ENCODE measurements around the gene LZTR1. TPM values are rescaled to one million over a fixed set of nuclear protein-coding genes. Genes with fewer than 3 reads are reported as not detected.
"Not testable (repeated sequence)": the region's sequence is repeated elsewhere in the genome, so short reads cannot be mapped to it uniquely, and the experiment has no call there.

Gene LZTR1
- total RNA-seq, 4 donors from 2014 or later = 40.2 to 90.5 (median 59.3) TPM

- peaks cover 15% of the 10 kb centered on the region for H3K27me3 ChIP-seq
- H3K27ac ChIP-seq = no peak overlapping the region
- H3K9me3 ChIP-seq = no peaks in the 10 kb centered on the region
- no peak for DNase-seq
- no peak overlapping the region for H3K4me3 ChIP-seq
- peaks cover 9 to 27% (median 21%) of the 10 kb centered on the region in 4 donors for H3K4me1 ChIP-seq
- TF ChIP-seq POLR2AphosphoS5 (IDR thresholded peaks at IDR 0.05) = no peak
- TF ChIP-seq, protein P1, sequence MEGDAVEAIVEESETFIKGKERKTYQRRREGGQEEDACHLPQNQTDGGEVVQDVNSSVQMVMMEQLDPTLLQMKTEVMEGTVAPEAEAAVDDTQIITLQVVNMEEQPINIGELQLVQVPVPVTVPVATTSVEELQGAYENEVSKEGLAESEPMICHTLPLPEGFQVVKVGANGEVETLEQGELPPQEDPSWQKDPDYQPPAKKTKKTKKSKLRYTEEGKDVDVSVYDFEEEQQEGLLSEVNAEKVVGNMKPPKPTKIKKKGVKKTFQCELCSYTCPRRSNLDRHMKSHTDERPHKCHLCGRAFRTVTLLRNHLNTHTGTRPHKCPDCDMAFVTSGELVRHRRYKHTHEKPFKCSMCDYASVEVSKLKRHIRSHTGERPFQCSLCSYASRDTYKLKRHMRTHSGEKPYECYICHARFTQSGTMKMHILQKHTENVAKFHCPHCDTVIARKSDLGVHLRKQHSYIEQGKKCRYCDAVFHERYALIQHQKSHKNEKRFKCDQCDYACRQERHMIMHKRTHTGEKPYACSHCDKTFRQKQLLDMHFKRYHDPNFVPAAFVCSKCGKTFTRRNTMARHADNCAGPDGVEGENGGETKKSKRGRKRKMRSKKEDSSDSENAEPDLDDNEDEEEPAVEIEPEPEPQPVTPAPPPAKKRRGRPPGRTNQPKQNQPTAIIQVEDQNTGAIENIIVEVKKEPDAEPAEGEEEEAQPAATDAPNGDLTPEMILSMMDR (IDR thresholded peaks at IDR 0.05) = no peak
- TF ChIP-seq EP300 (IDR thresholded peaks at IDR 0.05; ENCODE audit: low read depth) = no peak
- TF ChIP-seq POLR2A (IDR thresholded peaks at IDR 0.05) = no peak
- in situ Hi-C loops (cut with MboI; ENCODE audit: low pct_ligation_motif_present in 1 of 4, low pct_unique_long_range_greater_than_20kb in 1 of 4, low sequenced_read_pairs in 3 of 4) (no loop called here), intact Hi-C loops (cut with DNase I; ENCODE audit: low total_unique reads) (no loop called here)
- WGBS, 2 donors (ENCODE audit: low coverage in 1 of 2) = 87 to 92% methylated on average over 5 to 14 of the region's 14 CpGs
- H3K36me3 ChIP-seq = no peaks in the 10 kb centered on the region
Observed at GRCh38 chr22:21047035-21047661, 65.1 kb downstream of the LZTR1 start.

DNA sequence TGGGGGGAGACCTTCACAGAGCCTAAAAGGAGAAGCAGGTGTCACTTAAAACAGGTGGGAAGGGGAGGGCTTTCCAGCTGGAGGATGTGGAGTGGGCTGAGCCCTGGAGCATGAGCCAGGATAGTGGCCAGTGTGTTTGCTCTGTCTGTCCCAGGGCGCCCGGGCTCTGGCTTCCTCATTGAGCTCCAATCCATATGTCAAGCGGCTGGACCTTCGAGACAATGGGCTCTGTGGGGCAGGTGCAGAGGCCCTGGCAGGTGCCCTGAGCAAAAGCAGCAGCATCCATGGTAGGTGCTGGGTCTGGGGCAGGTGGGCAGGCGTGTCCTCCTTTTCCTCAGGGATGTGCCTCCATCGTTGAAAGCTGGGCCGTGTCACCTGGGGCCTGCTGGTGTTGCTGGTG lies 65.6 kb downstream of the LZTR1 start:
- peaks cover 9 to 27% (median 21%) of the 10 kb centered on the region in 4 donors for H3K4me1 ChIP-seq
- no peak for DNase-seq
- no peaks in the 10 kb centered on the region for H3K9me3 ChIP-seq
- intact Hi-C loops (cut with DNase I; ENCODE audit: low total_unique reads) = no loop called here
- no peaks in the 10 kb centered on the region for H3K36me3 ChIP-seq
- in situ Hi-C loops (cut with MboI; ENCODE audit: low pct_ligation_motif_present in 1 of 4, low pct_unique_long_range_greater_than_20kb in 1 of 4, low sequenced_read_pairs in 3 of 4) = no loop called here
- 58% methylated on average over 7 of the region's 7 CpGs; no CpG with 5 or more reads in 1 of the 2 donors for WGBS, 2 donors (ENCODE audit: low coverage in 1 of 2)
- H3K27me3 ChIP-seq = peaks cover 15% of the 10 kb centered on the region
- TF ChIP-seq POLR2AphosphoS5 (IDR thresholded peaks at IDR 0.05) (no peak), POLR2A (IDR thresholded peaks at IDR 0.05) (no peak), EP300 (IDR thresholded peaks at IDR 0.05; ENCODE audit: low read depth) (no peak)
- TF ChIP-seq, protein P1 (IDR thresholded peaks at IDR 0.05) = no peak
- no peak overlapping the region for H3K27ac ChIP-seq
- H3K4me3 ChIP-seq = no peak overlapping the region

DNA sequence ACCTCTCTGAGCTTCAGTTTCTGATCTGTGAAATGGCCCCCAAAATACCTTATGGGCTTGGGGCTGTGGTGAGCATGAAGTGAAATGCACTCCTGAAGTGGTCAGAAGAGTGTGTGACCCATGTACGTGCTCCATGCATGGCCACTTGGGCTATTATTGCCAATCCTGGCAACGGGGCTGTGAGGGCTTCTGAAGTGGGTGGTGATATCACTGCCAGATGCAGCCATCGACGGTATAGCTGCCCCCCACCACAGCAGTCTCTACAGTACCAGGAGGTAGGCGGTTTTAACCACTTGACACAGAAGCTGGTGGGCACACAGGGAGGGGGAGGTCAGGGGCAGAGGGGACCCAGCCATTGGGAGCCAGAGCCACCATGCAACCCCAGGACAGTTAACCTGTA lies 66.4 kb downstream of the LZTR1 start:
- peaks cover 9 to 26% (median 21%) of the 10 kb centered on the region in 4 donors for H3K4me1 ChIP-seq
- H3K27me3 ChIP-seq = peaks cover 15% of the 10 kb centered on the region
- H3K9me3 ChIP-seq; intact Hi-C loops (cut with DNase I; ENCODE audit: low total_unique reads); H3K4me3 ChIP-seq; H3K36me3 ChIP-seq; H3K27ac ChIP-seq; DNase-seq; in situ Hi-C loops (cut with MboI; ENCODE audit: low pct_ligation_motif_present in 1 of 4, low pct_unique_long_range_greater_than_20kb in 1 of 4, low sequenced_read_pairs in 3 of 4): not testable (repeated sequence)
- WGBS, 2 donors (ENCODE audit: low coverage in 1 of 2) = 74% methylated on average over 5 of the region's 5 CpGs; no CpG with 5 or more reads in 1 of the 2 donors

Small RNA genes lying within 50 kb of the gene (small RNA-seq; reads per million reads assigned to genes)
- gene MIR649 = 0 reads per million in 4 donors

Other genes starting within 250 kb of the LZTR1 start
- gene SERPIND1, start 208.2 kb upstream of the LZTR1 start, total RNA-seq = not detected
- gene PI4KA, start 123.5 kb upstream of the LZTR1 start, total RNA-seq = 100 to 1,000 TPM in 2 of 4 donors, 10 to 100 TPM in 2; 90.8 to 126 (median 109) TPM
- 10 to 100 TPM in 3 of 4 donors, 1 to 10 TPM in 1; 8.0 to 25.5 (median 20.3) TPM for gene SNAP29, start 123.3 kb upstream of the LZTR1 start, total RNA-seq
- 10 to 100 TPM; 37.0 to 56.7 (median 48.6) TPM for gene CRKL, start 64.9 kb upstream of the LZTR1 start, total RNA-seq
- gene AIFM3, start 15.0 kb upstream of the LZTR1 start, total RNA-seq = 100 to 1,000 TPM; 112 to 150 (median 126) TPM
- gene THAP7, start 19.8 kb downstream of the LZTR1 start, total RNA-seq = 10 to 100 TPM; 27.0 to 51.5 (median 32.7) TPM
- 1 to 10 TPM in 1 of 4 donors, under 1 TPM in 2, not detected in 1; 0.40 to 1.7 (median 0.82) TPM for gene P2RX6, start 32.9 kb downstream of the LZTR1 start, total RNA-seq
- 1 to 10 TPM in 1 of 4 donors, under 1 TPM in 1, not detected in 2; 0.64 to 4.1 TPM for gene SLC7A4, start 50.3 kb downstream of the LZTR1 start, total RNA-seq
- gene LRRC74B, start 63.6 kb downstream of the LZTR1 start, total RNA-seq = not detected

Data from transverse colon (tissue), 4 donors.